Erythroblast (primary cell): Measurements from ENCODE around the gene ACR.
"Not testable (repeated sequence)": the region's sequence is repeated elsewhere in the genome, so short reads cannot be mapped to it uniquely, and the experiment has no call there.

Experiments
- GATA1 ChIP-seq: IDR thresholded peaks from 2 replicates; pipeline ENCODE4 v1.6.1; 2011; ENCODE audit warnings: low read depth, mild to moderate bottlenecking, control low read depth, low read length, moderate library complexity
- POLR2A ChIP-seq: IDR thresholded peaks from 2 replicates; pipeline ENCODE4 v1.6.1; 2011; ENCODE audit warnings: mild to moderate bottlenecking, low read length

- TF ChIP-seq POLR2A, GATA1: not testable (repeated sequence)
Measured at GRCh38 chr22:50783880-50784276, 45.9 kb downstream of the ACR start.
